H9 (cell line): ENCODE measurements around the gene CSNK2B. TPM values are rescaled to one million over a fixed set of nuclear protein-coding genes. Genes with fewer than 3 reads are reported as not detected.

ENCODE experiments used
- DNase-seq: peaks from one replicate; pipeline ENCODE4 v3.0.0-alpha.2; 2017
- H2AFZ ChIP-seq: one replicate; pipeline ENCODE4 v1.6.1; 2013; ENCODE audit warnings: mild to moderate bottlenecking, low read length, control low read depth, moderate library complexity
- H2AK5ac ChIP-seq: 2 replicates; pipeline ENCODE4 v1.6.1; 2013; ENCODE audit warnings: low read length, control low read depth, mixed read lengths; ENCODE audit not compliant: insufficient read length
- H2BK120ac ChIP-seq: one replicate; pipeline ENCODE4 v1.6.1; 2013; ENCODE audit warnings: low read depth, mild to moderate bottlenecking, low read length, control low read depth, inconsistent platforms; ENCODE audit not compliant: poor library complexity, severe bottlenecking
- H2BK12ac ChIP-seq: 2 replicates; pipeline ENCODE4 v1.6.1; 2013; ENCODE audit warnings: low read length, control low read depth, mixed read lengths, low read depth; ENCODE audit not compliant: insufficient read length
- H2BK15ac ChIP-seq: 2 replicates; pipeline ENCODE4 v1.6.1; 2013; ENCODE audit warnings: low read depth, low read length, control low read depth
- H2BK20ac ChIP-seq: one replicate; pipeline ENCODE4 v1.6.1; 2013; ENCODE audit warnings: low read depth, mild to moderate bottlenecking, low read length, control low read depth, inconsistent platforms; ENCODE audit not compliant: poor library complexity, severe bottlenecking
- H2BK5ac ChIP-seq: 2 replicates; pipeline ENCODE4 v1.6.1; 2013; ENCODE audit warnings: low read length, control low read depth, mixed read lengths; ENCODE audit not compliant: insufficient read length
- H3K14ac ChIP-seq: 2 replicates; pipeline ENCODE4 v1.6.1; 2013; ENCODE audit warnings: low read length, control low read depth; ENCODE audit not compliant: insufficient read depth
- H3K18ac ChIP-seq: 2 replicates; pipeline ENCODE4 v1.6.1; 2013; ENCODE audit warnings: low read depth, mild to moderate bottlenecking, mixed read lengths, low read length, control low read depth; ENCODE audit not compliant: insufficient read length
- H3K23ac ChIP-seq: 2 replicates; pipeline ENCODE4 v1.6.1; 2013; ENCODE audit warnings: low read length, control low read depth, mixed read lengths, low read depth; ENCODE audit not compliant: insufficient read length
- H3K23me2 ChIP-seq: 2 replicates; pipeline ENCODE4 v1.6.1; 2013; ENCODE audit warnings: low read depth, mild to moderate bottlenecking, mixed read lengths, low read length, control low read depth; ENCODE audit not compliant: insufficient read length, poor library complexity, severe bottlenecking
- H3K27ac ChIP-seq: 2 replicates; pipeline ENCODE4 v1.5.1; 2013; ENCODE audit warnings: low read length, control low read depth, mixed read lengths, low read depth; ENCODE audit not compliant: insufficient read length
- H3K27me3 ChIP-seq: 2 replicates; pipeline ENCODE4 v1.6.1; 2013; ENCODE audit warnings: low read length, control low read depth, inconsistent platforms; ENCODE audit not compliant: insufficient read depth
- H3K4ac ChIP-seq: 2 replicates; pipeline ENCODE4 v1.6.1; 2013; ENCODE audit warnings: low read depth, mild to moderate bottlenecking, control low read depth, inconsistent platforms, low read length, moderate library complexity
- H3K4me1 ChIP-seq: 2 replicates; pipeline ENCODE4 v1.6.1; 2013; ENCODE audit warnings: low read length, control low read depth, inconsistent platforms; ENCODE audit not compliant: insufficient read depth
- H3K4me2 ChIP-seq: 2 replicates; pipeline ENCODE4 v1.6.1; 2013; ENCODE audit warnings: low read length, control low read depth, mixed read lengths; ENCODE audit not compliant: insufficient read length, insufficient read depth
- H3K56ac ChIP-seq: 2 replicates; pipeline ENCODE4 v1.6.1; 2013; ENCODE audit warnings: low read depth, mild to moderate bottlenecking, mixed read lengths, low read length, control low read depth; ENCODE audit not compliant: insufficient read length
- H3K79me1 ChIP-seq: 2 replicates; pipeline ENCODE4 v1.6.1; 2013; ENCODE audit warnings: low read depth, mild to moderate bottlenecking, moderate library complexity, low read length, control low read depth, inconsistent platforms; ENCODE audit not compliant: insufficient read depth, poor library complexity, severe bottlenecking
- H3K79me2 ChIP-seq: 2 replicates; pipeline ENCODE4 v1.6.1; 2013; ENCODE audit warnings: low read length, control low read depth, inconsistent platforms; ENCODE audit not compliant: insufficient read depth
- H3K9ac ChIP-seq: 2 replicates; pipeline ENCODE4 v1.6.1; 2013; ENCODE audit warnings: low read length, control low read depth, mixed read lengths; ENCODE audit not compliant: insufficient read length; ENCODE audit errors: extremely low read depth
- H3K9me3 ChIP-seq: one replicate; pipeline ENCODE4 v1.6.1; 2013; ENCODE audit warnings: low read depth, low read length, inconsistent platforms; ENCODE audit not compliant: control insufficient read depth
- H3T11ph ChIP-seq: one replicate; pipeline ENCODE4 v1.6.1; 2013; ENCODE audit warnings: mild to moderate bottlenecking, low read length, control low read depth, inconsistent platforms
- H4K20me1 ChIP-seq: one replicate; pipeline ENCODE4 v1.6.1; 2013; ENCODE audit not compliant: control insufficient read depth, insufficient read length, insufficient read depth
- H4K5ac ChIP-seq: 2 replicates; pipeline ENCODE4 v1.6.1; 2013; ENCODE audit warnings: low read depth, mild to moderate bottlenecking, mixed read lengths, low read length, control low read depth; ENCODE audit not compliant: insufficient read length
- H4K8ac ChIP-seq: replicated peaks from 2 replicates; pipeline ENCODE4 v1.6.1; 2013; ENCODE audit warnings: low read length, control low read depth, mixed read lengths, low read depth; ENCODE audit not compliant: insufficient read length
- H4K91ac ChIP-seq: 2 replicates; pipeline ENCODE4 v1.6.1; 2013; ENCODE audit warnings: low read depth, mild to moderate bottlenecking, moderate library complexity, mixed read lengths, low read length, control low read depth; ENCODE audit not compliant: insufficient read length
- H3K27ac Mint-ChIP-seq, 3 experiments: 2 replicates in 2 of 3; 3 replicates in 1 of 3; pipeline ENCODE4 v1.8.0; 2020 to 2021; ENCODE audit warnings: mixed read lengths in 3 of 3, mild to moderate bottlenecking in 1 of 3, moderate library complexity in 1 of 3
- H3K27me3 Mint-ChIP-seq: 2 replicates; pipeline ENCODE4 v1.8.0; 2021; ENCODE audit warnings: low read depth, mild to moderate bottlenecking, moderate library complexity, mixed read lengths
- H3K36me3 Mint-ChIP-seq, 3 experiments: 2 replicates in 2 of 3; 3 replicates in 1 of 3; pipeline ENCODE4 v1.8.0; 2020 to 2021; ENCODE audit warnings: low read depth in 3 of 3, mixed read lengths in 3 of 3; ENCODE audit not compliant: insufficient read depth in 1 of 3
- H3K4me1 Mint-ChIP-seq, 2 experiments: 2 replicates each; pipeline ENCODE4 v1.8.0; 2020; ENCODE audit warnings: mixed read lengths in 2 of 2
- H3K4me3 Mint-ChIP-seq, 2 experiments: 2 replicates in 1 of 2; 3 replicates in 1 of 2; pipeline ENCODE4 v1.8.0; 2020 to 2021; ENCODE audit warnings: mild to moderate bottlenecking in 2 of 2, mixed read lengths in 2 of 2, moderate library complexity in 1 of 2
- H3K9me3 Mint-ChIP-seq, 2 experiments: 2 replicates in 1 of 2; 3 replicates in 1 of 2; pipeline ENCODE4 v1.8.0; 2020; ENCODE audit warnings: mild to moderate bottlenecking in 2 of 2, mixed read lengths in 2 of 2, moderate library complexity in 1 of 2
- WGBS: extraction: QIAGEN DNeasy Blood & Tissue Kit; methylation state at CpG from one replicate; pipeline ENCODE4 v1.1.7; 2013; ENCODE audit warnings: missing lambda C conversion rate, low lambda C conversion rate, mixed read lengths; ENCODE audit not compliant: insufficient read length; ENCODE audit errors: extremely low coverage; 5-methylcytosine and 5-hydroxymethylcytosine counted together
- total RNA-seq: library from RNA; stranded (reverse); gene quantifications from 2 replicates; pipeline ENCODE4 v1.2.1, GENCODE V29; 2021
- TF ChIP-seq, protein P1 (sequence below): fragments of 200-600 bp; sonication (generic); conservative IDR thresholded peaks from 3 replicates; pipeline ENCODE4 v1.8.0; 2021; ENCODE audit warnings: antibody characterized with exemption, mild to moderate bottlenecking

Gene CSNK2B
- total RNA-seq, 1 experiment from 2014 or later: 187 TPM

DNA sequence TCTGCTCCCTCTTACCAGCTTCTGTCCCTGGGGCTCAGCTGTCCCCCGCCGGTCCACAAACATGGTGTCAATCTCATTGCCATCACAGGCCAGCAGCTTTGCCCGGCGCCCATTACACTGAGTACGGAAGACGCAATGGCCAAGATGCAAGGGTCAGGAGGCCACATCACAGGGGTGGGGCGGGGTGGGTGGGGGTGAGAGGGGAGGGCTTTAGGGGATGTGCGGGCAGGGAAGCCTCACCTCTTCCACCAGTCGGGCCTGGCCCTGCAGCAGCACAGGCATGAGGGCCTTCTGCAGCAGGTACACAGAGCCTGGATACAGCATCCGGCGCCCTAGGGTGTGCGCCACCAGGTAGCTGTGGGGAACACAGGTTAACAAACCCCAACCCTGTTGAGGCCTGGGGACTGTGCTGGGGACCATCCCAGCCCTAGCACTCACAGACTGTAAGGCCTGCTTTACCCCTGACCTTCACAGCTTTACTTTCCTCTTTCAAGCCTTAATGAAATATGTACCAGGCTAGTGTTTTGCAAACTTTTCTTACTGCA, 25.8 kb downstream of the CSNK2B start:
- no peaks in the 10 kb centered on the region for H3K79me2 ChIP-seq
- H2BK5ac ChIP-seq: no peak overlapping the region
- H3K27me3 ChIP-seq: no peaks in the 10 kb centered on the region
- no peak overlapping the region for H3K18ac ChIP-seq
- H3K23me2 ChIP-seq: no peaks in the 10 kb centered on the region
- no peak overlapping the region for H2BK120ac ChIP-seq
- H3K4ac ChIP-seq: no peak overlapping the region
- no peak overlapping the region for H3K56ac ChIP-seq
- WGBS: no CpG with 5 or more reads among the region's 12 CpGs
- Mint-ChIP-seq H3K9me3 (no peaks in the 10 kb centered on the region), H3K27me3 (no peaks in the 10 kb centered on the region), H3K4me1 (peaks cover 5 to 10% of the 10 kb centered on the region in 2 experiments; a peak in 3 of 4 replicates), H3K36me3 (peaks cover 9 to 61% (median 46%) of the 10 kb centered on the region in 3 experiments; a peak in 6 of 7 replicates), H3K4me3 (no peak overlapping the region), H3K27ac (no peak overlapping the region)
- no peak overlapping the region for H2AFZ ChIP-seq
- no peak overlapping the region for H3K27ac ChIP-seq
- H3K9me3 ChIP-seq: no peaks in the 10 kb centered on the region
- H3K23ac ChIP-seq: no peak overlapping the region
- H4K20me1 ChIP-seq: no peaks in the 10 kb centered on the region
- no peak overlapping the region for H2AK5ac ChIP-seq
- H3K14ac ChIP-seq: no peak overlapping the region
- H3K4me1 ChIP-seq: no peaks in the 10 kb centered on the region
- H4K5ac ChIP-seq: no peak overlapping the region
- H4K8ac ChIP-seq: no peak overlapping the region
- no peak overlapping the region for H2BK20ac ChIP-seq
- no peaks in the 10 kb centered on the region for H3K79me1 ChIP-seq
- no peak overlapping the region for H2BK15ac ChIP-seq
- no peak overlapping the region for H4K91ac ChIP-seq
- H3K4me2 ChIP-seq: no peak overlapping the region
- H3T11ph ChIP-seq: no peak overlapping the region
- TF ChIP-seq, protein P1, sequence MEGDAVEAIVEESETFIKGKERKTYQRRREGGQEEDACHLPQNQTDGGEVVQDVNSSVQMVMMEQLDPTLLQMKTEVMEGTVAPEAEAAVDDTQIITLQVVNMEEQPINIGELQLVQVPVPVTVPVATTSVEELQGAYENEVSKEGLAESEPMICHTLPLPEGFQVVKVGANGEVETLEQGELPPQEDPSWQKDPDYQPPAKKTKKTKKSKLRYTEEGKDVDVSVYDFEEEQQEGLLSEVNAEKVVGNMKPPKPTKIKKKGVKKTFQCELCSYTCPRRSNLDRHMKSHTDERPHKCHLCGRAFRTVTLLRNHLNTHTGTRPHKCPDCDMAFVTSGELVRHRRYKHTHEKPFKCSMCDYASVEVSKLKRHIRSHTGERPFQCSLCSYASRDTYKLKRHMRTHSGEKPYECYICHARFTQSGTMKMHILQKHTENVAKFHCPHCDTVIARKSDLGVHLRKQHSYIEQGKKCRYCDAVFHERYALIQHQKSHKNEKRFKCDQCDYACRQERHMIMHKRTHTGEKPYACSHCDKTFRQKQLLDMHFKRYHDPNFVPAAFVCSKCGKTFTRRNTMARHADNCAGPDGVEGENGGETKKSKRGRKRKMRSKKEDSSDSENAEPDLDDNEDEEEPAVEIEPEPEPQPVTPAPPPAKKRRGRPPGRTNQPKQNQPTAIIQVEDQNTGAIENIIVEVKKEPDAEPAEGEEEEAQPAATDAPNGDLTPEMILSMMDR: no peak
- no peak overlapping the region for H2BK12ac ChIP-seq
- H3K9ac ChIP-seq: no peak overlapping the region
- no peak for DNase-seq
